GM12878 (cell line): Measurements from ENCODE around the gene GLMN. TPM values are rescaled to one million over a fixed set of nuclear protein-coding genes. Genes with fewer than 3 reads are reported as not detected.

Source experiments
- ATAC-seq: fragments of 200-7000 bp; cut with Tn5 transposase; 3 replicates; pipeline ENCODE4 v1.9.1; 2020; ENCODE audit warnings: mild to moderate bottlenecking, moderate library complexity
- BruUV-seq: library from RNA; stranded (reverse); fragments of 400-500 nt; replicated peaks from 2 replicates; lab custom pipeline; 2021; lab: Mats Ljungman, UMichigan
- CTCF ChIA-PET: fragments of 300-600 bp; sonication (Branson Sonifier 250); formaldehyde crosslinking; extraction: SDS; loops from one replicate; lab custom pipeline; 2021; ENCODE audit warnings: inconsistent platforms; lab: Yijun Ruan, JAX
- POLR2A ChIA-PET: fragments of 350-600 bp; formaldehyde crosslinking; extraction: SDS; loops from one replicate; lab custom pipeline; 2021; ENCODE audit warnings: inconsistent platforms; lab: Charles Lee
- RAD21 ChIA-PET: fragments of 300-600 bp; sonication (Branson Sonifier 250); formaldehyde crosslinking; loops from one replicate; lab custom pipeline; 2023; ENCODE audit warnings: antibody characterized with exemption; ENCODE audit not compliant: unreplicated experiment; lab: Charles Lee
- SMC1A ChIA-PET: fragments of 300-600 bp; sonication (Branson Sonifier 250); formaldehyde crosslinking; loops from one replicate; lab custom pipeline; 2023; ENCODE audit not compliant: unreplicated experiment, uncharacterized antibody; lab: Charles Lee
- DNase-seq: peaks from one replicate; pipeline ENCODE4 v3.0.0-alpha.2; 2011; ENCODE audit warnings: low read depth, low spot score
- FAIRE-seq: peaks from 3 replicates; lab custom pipeline; 2011; peaks lifted over from hg19 to GRCh38; lab: Jason Lieb, UNC
- H2AFZ ChIP-seq: 2 replicates; pipeline ENCODE4 v1.6.0; 2011; ENCODE audit warnings: low read depth, low read length, control low read depth; ENCODE audit not compliant: control insufficient read depth
- H3K27ac ChIP-seq: 2 replicates; pipeline ENCODE4 v1.5.1; 2011; ENCODE audit warnings: control low read depth; ENCODE audit not compliant: control insufficient read depth, insufficient read depth
- H3K27me3 ChIP-seq, 2 experiments: replicated peaks in 1 of 2; 2 replicates each; pipeline versions ENCODE4 v1.6.0 to v1.6.1; 2011; ENCODE audit warnings: low read length in 1 of 2; ENCODE audit not compliant: control insufficient read depth in 2 of 2, insufficient read depth in 2 of 2
- H3K36me3 ChIP-seq, 2 experiments: 2 replicates each; pipeline ENCODE4 v1.5.1; 2011; ENCODE audit warnings: low read length in 1 of 2; ENCODE audit not compliant: control insufficient read depth in 2 of 2, insufficient read depth in 2 of 2
- H3K4me1 ChIP-seq: 2 replicates; pipeline ENCODE4 v1.6.1; 2011; ENCODE audit warnings: mild to moderate bottlenecking, low read length, moderate library complexity, mixed read lengths; ENCODE audit not compliant: control insufficient read depth, insufficient read depth
- H3K4me2 ChIP-seq: 2 replicates; pipeline ENCODE4 v1.6.0; 2011; ENCODE audit warnings: control low read depth; ENCODE audit not compliant: control insufficient read depth, insufficient read depth
- H3K4me3 ChIP-seq: fragments of 200-600 bp; sonication (generic); 2 replicates; pipeline ENCODE4 v1.5.1; 2016
- H3K79me2 ChIP-seq: 2 replicates; pipeline ENCODE4 v1.6.0; 2011; ENCODE audit warnings: low read length; ENCODE audit not compliant: control insufficient read depth, insufficient read depth
- H3K9ac ChIP-seq: 2 replicates; pipeline ENCODE4 v1.8.0; 2011; ENCODE audit warnings: low read length, control low read depth, mixed read lengths; ENCODE audit not compliant: control insufficient read depth, insufficient read depth
- H3K9me3 ChIP-seq: replicated peaks from 3 replicates; pipeline ENCODE4 v1.5.1; 2011; ENCODE audit warnings: mild to moderate bottlenecking, low read length; ENCODE audit not compliant: control insufficient read depth, insufficient read depth
- H4K20me1 ChIP-seq: 2 replicates; pipeline ENCODE4 v1.6.0; 2011; ENCODE audit not compliant: control insufficient read depth, insufficient read depth
- E2F8 ChIP-seq: fragments of 450-650 bp; IDR thresholded peaks from 2 replicates; pipeline ENCODE4 v1.6.1; 2018; ENCODE audit warnings: mild to moderate bottlenecking, low read depth, moderate library complexity; ENCODE audit not compliant: partially characterized antibody
- ETV6 ChIP-seq, 2 experiments: fragments of 450-650 bp in 1 of 2; IDR thresholded peaks in 1 of 2; conservative IDR thresholded peaks in 1 of 2; 2 replicates each; pipeline ENCODE4 v1.6.1; 2014; ENCODE audit warnings: antibody characterized with exemption in 1 of 2, borderline replicate concordance in 1 of 2, low read depth in 1 of 2, mild to moderate bottlenecking in 1 of 2, moderate library complexity in 1 of 2
- EZH2 ChIP-seq: IDR thresholded peaks from 2 replicates; pipeline ENCODE4 v1.6.1; 2012; ENCODE audit warnings: low read depth, mild to moderate bottlenecking, control low read depth, inconsistent platforms, low read length, borderline replicate concordance; ENCODE audit not compliant: control insufficient read depth
- GABPA ChIP-seq: IDR thresholded peaks from 2 replicates; pipeline ENCODE4 v1.6.1; 2014; ENCODE audit warnings: antibody characterized with exemption, low read depth, mild to moderate bottlenecking, inconsistent platforms
- HCFC1 ChIP-seq: fragments of 150-350 bp; IDR thresholded peaks from 2 replicates; pipeline ENCODE4 v1.6.1; 2014; ENCODE audit warnings: low read length
- NFYB ChIP-seq: IDR thresholded peaks from 2 replicates; pipeline ENCODE4 v1.6.1; 2011; ENCODE audit warnings: low read depth, mild to moderate bottlenecking, low read length, improper control_type of control experiment, moderate library complexity; ENCODE audit not compliant: insufficient read depth
- NRF1 ChIP-seq: conservative IDR thresholded peaks from 2 replicates; pipeline ENCODE4 v1.6.1; 2011; ENCODE audit warnings: mild to moderate bottlenecking, low read depth, low read length, improper control_type of control experiment
- RAD21 ChIP-seq: IDR thresholded peaks from 2 replicates; pipeline ENCODE4 v1.6.1; 2011; ENCODE audit warnings: mild to moderate bottlenecking, low read depth, low read length, moderate library complexity; ENCODE audit not compliant: insufficient read depth
- ZNF622 ChIP-seq: fragments of 450-650 bp; IDR thresholded peaks from 2 replicates; pipeline ENCODE4 v1.6.1; 2017; ENCODE audit warnings: mild to moderate bottlenecking, inconsistent platforms
- ZSCAN29 ChIP-seq: fragments of 450-650 bp; IDR thresholded peaks from 2 replicates; pipeline ENCODE4 v1.6.1; 2017; ENCODE audit warnings: mild to moderate bottlenecking, moderate library complexity
- WGBS: methylation state at CpG from one replicate; pipeline ENCODE4 v1.1.6; 2016; ENCODE audit warnings: low lambda C conversion rate; ENCODE audit not compliant: insufficient replicate concordance, insufficient coverage; ENCODE audit errors: missing lambda C conversion rate; 5-methylcytosine and 5-hydroxymethylcytosine counted together
- in situ Hi-C: fragments of 300-500 bp; cut with MboI; formaldehyde crosslinking; loops from 9 replicates; pipeline ENCODE4 v1.14.3; 2018; ENCODE audit warnings: mixed read lengths
- intact Hi-C: fragments of 100-400 bp; cut with micrococcal nuclease; formaldehyde crosslinking; loops from one replicate; pipeline ENCODE4 v1.14.2; 2022; ENCODE audit not compliant: unreplicated experiment
- polyA plus RNA-seq, 11 experiments: library from polyadenylated mRNA; depleted of rRNA in 4 of 11; unstranded in 6 of 11; stranded (reverse) in 5 of 11; fragments of >200 nt; fragmentation: Nextera tagmentation in 4 of 11; fragmentation: Illumina TruSeq in 1 of 11; extraction: Ambion mirVana in 4 of 11; extraction: Trizol in 1 of 11; gene quantifications; 1 replicate in 1 of 11; 2 replicates in 10 of 11; pipeline versions ENCODE4 v1.2.1 to v1.2.3, GENCODE V29; 2011 to 2016; ENCODE audit warnings: inconsistent platforms in 2 of 11, missing spikeins in 2 of 11, low read depth in 1 of 11
- total RNA-seq, 4 experiments: library from RNA; depleted of rRNA in 3 of 4; stranded (reverse); fragments of >200 nt in 3 of 4; fragmentation: Illumina TruSeq in 1 of 4; extraction: Trizol in 1 of 4; gene quantifications; 2 replicates each; pipeline versions ENCODE4 v1.2.1 to v1.2.3, GENCODE V29; 2013 to 2021

GLMN gene
- total and polyA plus RNA-seq, 10 of the 15 experiments (the other 5 are each of a cell fraction or from before 2014, with no cell fraction given): 11.5 to 33.7 (median 16.7) TPM

DNA sequence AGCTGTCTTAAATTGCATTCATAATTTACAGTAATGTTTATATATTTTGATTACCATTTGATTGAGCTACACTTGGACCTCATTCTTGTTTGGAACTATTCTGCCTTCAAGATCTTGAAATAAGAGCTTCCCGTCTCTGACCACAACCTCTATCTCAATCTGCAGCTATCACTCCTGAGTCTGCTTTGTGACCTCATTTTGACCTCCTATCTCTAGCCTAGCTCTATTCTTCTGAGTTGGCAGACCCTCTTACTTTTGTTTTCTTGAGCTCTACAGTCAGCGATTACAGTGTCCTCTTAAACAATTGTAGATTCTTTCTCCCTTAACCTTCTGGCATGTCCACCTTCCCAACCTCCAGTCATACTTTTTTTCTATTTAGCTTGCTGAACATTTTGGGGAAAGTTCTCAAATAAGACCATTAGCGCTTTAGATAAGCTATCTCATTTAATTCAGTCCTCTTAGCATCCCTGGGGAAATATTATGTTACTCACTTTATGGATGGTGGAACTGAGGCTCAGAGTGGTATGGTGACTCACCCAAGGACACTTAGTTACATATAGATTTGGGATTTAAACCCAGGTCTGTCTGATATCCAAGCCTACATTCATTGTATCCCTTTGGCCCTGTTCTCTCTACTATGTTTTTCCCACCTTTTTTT is 19.2 kb upstream of the GLMN start:
- no peak overlapping the region for H3K4me3 ChIP-seq
- H3K4me1 ChIP-seq: no peaks in the 10 kb centered on the region
- intact Hi-C loops (loop anchor here (10.0 kb wide), 1 partner anchor 497 kb away; no protein-coding TSS in a partner anchor), in situ Hi-C loops (no loop called here)
- POLR2A ChIA-PET: interaction anchor here (0.5 to 0.6 kb wide), 2 partner anchors 16 to 385 kb away, joined by 3 read pairs; no protein-coding TSS in a partner anchor
- no peaks in the 10 kb centered on the region for H3K79me2 ChIP-seq
- SMC1A ChIA-PET: interaction anchor here (0.8 to 1.6 kb wide), 6 partner anchors 15 to 282 kb away, joined by 3 to 4 read pairs (median 4); no protein-coding TSS in a partner anchor
- no peak overlapping the region for H2AFZ ChIP-seq
- no peak overlapping the region for H3K9ac ChIP-seq
- FAIRE-seq (no peak), ATAC-seq (no peak), DNase-seq (no peak)
- H3K4me2 ChIP-seq: no peak overlapping the region
- 98% methylated on average over 3 of the region's 3 CpGs for WGBS
- H3K36me3 ChIP-seq: peaks cover 0 to 6% of the 10 kb centered on the region in 2 experiments; a peak in 1 of 4 replicates
- RAD21 ChIA-PET: interaction anchor here (1.2 to 1.6 kb wide), 2 partner anchors 164 to 303 kb away, joined by 3 to 4 read pairs; no protein-coding TSS in a partner anchor
- BruUV-seq: no TSS peak
- no peaks in the 10 kb centered on the region for H3K9me3 ChIP-seq
- no peaks in the 10 kb centered on the region for H3K27me3 ChIP-seq
- CTCF ChIA-PET: interaction anchor here (0.6 to 2.7 kb wide), 9 partner anchors 8 to 431 kb away, joined by 3 to 9 read pairs (median 4); no protein-coding TSS in a partner anchor
- no peak overlapping the region for H3K27ac ChIP-seq
- H4K20me1 ChIP-seq: no peaks in the 10 kb centered on the region
- no peak for TF ChIP-seq RAD21
- TF ChIP-seq ETV6 (conservative IDR thresholded peaks at IDR 0.05 in 1 of 2, IDR thresholded peaks at IDR 0.05 in 1 of 2; ENCODE audit: borderline replicate concordance in 1 of 2, low read depth in 1 of 2): no peak
- TF ChIP-seq ZSCAN29: no peak
- TF ChIP-seq NFYB: no peak
- TF ChIP-seq NRF1: no peak
- TF ChIP-seq GABPA: no peak
- TF ChIP-seq E2F8: no peak
- no peak for TF ChIP-seq HCFC1
- TF ChIP-seq ZNF622: no peak
- TF ChIP-seq EZH2: no peak
